ENCODE results near the gene FAM167B. TPM values are rescaled to one million over a fixed set of nuclear protein-coding genes. Genes with fewer than 3 reads are reported as not detected.
"Not testable (repeated sequence)": the region's sequence is repeated elsewhere in the genome, so short reads cannot be mapped to it uniquely, and the experiment has no call there.

The FAM167B gene
- total RNA-seq, 2 donors from 2014 or later: 0.66 to 1.1 TPM

DNA sequence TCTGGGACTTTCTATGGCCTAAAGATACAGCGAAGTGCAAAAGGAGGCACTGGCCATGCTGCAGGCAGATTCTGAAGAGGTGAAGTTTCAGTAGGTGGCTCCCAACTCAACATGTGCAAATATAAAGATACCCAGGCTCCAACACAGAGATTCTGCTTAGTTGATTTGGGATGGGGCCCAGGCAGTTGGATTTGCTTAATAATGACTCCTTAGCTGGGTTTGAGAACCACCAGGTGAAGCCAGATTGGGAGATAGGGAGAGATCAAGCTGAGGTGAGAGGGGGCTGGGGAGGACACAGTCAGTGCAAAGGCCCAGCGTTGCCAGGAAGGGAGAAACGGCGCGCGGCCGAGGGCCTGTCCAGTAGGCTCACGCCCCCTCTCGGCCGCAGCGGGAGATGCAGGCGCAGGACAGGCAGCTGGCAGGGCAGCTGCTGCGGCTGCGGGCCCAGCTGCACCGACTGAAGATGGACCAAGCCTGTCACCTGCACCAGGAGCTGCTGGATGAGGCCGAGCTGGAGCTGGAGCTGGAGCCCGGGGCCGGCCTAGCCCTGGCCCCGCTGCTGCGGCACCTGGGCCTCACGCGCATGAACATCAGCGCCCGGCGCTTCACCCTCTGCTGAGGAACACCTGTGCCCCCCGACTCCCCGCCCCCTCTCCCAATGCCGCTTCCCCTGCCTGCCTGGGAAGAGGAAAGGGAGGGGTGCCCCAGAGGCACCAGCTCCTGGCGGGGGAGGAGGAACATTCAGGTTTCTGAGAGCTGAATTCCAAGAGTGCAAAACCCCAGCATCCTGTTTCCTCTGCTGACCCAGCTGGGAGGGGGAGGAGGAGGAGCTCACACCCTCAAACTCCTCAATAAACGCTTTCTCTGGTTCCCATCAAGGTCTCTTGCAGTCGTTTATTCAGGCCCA, 1.2 kb downstream of the FAM167B start:
- peaks cover 23 to 24% of the 10 kb centered on the region in 2 donors for H3K36me3 Mint-ChIP-seq
- peak overlapping the region; percentile 80 to 90 for H3K27ac Mint-ChIP-seq
- no peaks in the 10 kb centered on the region for H3K9me3 Mint-ChIP-seq
- DNase-seq (ENCODE audit: low spot score in 2 of 2) (peak; percentile 86 to 90), ATAC-seq (peak; percentile 32 to 47)

GRCh38 chr1:32249831-32250525, 3.0 kb downstream of the FAM167B start:
- peak; percentile 65 to 71 for ATAC-seq
- peaks cover 24 to 31% of the 10 kb centered on the region in 2 donors for H3K36me3 Mint-ChIP-seq
- H3K27ac Mint-ChIP-seq: peak overlapping the region; percentile 98 to 100

GRCh38 chr1:32250893-32251716, 4.1 kb downstream of the FAM167B start, which contains the start of gene LCK:
Gene LCK (plus strand): TSS chr1:32251265. CDS start chr1:32274330, 23,065 bp downstream.
- DNase-seq (ENCODE audit: low spot score in 2 of 2) (peak; percentile 73 to 78), ATAC-seq (peak; percentile 42 to 49)
- Mint-ChIP-seq H3K36me3 (peaks cover 24 to 37% of the 10 kb centered on the region in 2 donors), H3K27ac (peak within 1 kb of the TSS; percentile 98 to 100), H3K9me3 (no peaks in the 10 kb centered on the region)

More at GRCh38 chr1:32249831-32250525, 3.0 kb downstream of the FAM167B start:
- H3K9me3 Mint-ChIP-seq: no peaks in the 10 kb centered on the region
- DNase-seq (ENCODE audit: low spot score in 2 of 2): peak; percentile 67 to 84

GRCh38 chr1:32255072-32256071, 8.3 kb downstream of the FAM167B start:
- H3K36me3 Mint-ChIP-seq: peaks cover 38 to 42% of the 10 kb centered on the region in 2 donors
- peak overlapping the region; percentile 92 to 98 for H3K27ac Mint-ChIP-seq
- ATAC-seq (peak; percentile 1 to 8), DNase-seq (ENCODE audit: low spot score in 2 of 2) (no peak)
- H3K9me3 Mint-ChIP-seq: no peaks in the 10 kb centered on the region

DNA sequence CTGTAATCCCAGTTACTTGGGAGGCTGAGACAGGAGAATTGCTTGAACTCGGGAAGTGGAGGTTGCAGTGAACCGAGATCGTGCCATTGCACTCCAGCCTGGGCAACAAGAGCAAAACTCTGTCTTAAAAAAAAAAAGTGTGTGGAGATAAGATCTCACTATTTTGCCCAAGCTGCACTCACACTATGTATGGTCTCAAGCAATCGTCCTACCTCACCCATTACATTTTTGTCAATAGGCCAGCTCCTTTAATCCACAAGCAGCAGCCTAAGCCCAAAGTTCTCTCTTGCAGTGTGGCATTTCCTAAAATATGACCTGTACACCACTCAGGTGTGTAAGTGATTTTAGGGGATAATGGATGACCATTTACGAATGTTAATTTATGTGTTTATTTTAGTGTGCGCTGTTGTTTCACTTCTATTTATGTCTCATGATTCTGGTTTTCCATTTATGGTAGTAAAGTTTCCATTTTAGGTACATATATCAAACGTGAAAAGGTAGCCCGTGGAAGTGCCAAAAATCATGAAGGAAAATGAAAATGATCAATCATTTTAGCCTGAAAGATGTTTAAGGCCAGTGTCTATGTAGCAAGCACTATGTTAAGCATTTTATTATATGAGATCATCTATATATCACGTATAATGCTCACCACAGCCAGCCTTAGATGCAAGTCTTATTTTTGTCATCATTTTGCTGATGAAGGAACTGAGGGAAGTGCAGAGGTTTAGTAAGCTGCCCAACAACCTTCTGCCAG, 9.6 kb downstream of the FAM167B start:
- Mint-ChIP-seq H3K36me3 (peaks cover 33 to 37% of the 10 kb centered on the region in 2 donors), H3K27ac (peak overlapping the region; percentile 91), H3K9me3 (no peaks in the 10 kb centered on the region)
- DNase-seq (ENCODE audit: low spot score in 2 of 2) (no peak), ATAC-seq (peak; percentile 21 to 47)

- Mint-ChIP-seq H3K36me3 (peaks cover 28 to 32% of the 10 kb centered on the region in 2 donors), H3K9me3 (no peaks in the 10 kb centered on the region), H3K27ac (peak overlapping the region; percentile 91)
- no peak for DNase-seq (ENCODE audit: low spot score in 2 of 2)
- no peak for ATAC-seq
Measured at GRCh38 chr1:32257227-32257508, 10.1 kb downstream of the FAM167B start.

DNA sequence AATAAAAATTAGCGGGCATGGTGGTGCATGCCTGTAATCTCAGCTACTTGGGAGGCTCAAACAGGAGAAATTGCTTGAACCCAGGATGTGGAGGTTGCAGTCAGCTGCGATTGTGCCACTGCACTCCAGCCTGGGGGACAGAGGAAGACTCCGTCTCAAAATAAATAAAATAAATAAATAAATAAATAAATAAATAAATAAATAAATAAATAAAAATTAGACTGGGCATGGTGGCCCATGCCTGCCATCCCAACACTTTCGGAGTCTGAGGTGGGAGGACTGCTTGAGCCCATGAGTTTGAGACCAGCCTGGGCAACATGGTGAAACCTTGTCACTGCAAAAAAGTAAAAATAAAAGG, 16.2 kb downstream of the FAM167B start:
- not testable (repeated sequence) for H3K9me3 Mint-ChIP-seq; DNase-seq (ENCODE audit: low spot score in 2 of 2); H3K27ac Mint-ChIP-seq; ATAC-seq
- H3K36me3 Mint-ChIP-seq: peaks cover 6 to 27% of the 10 kb centered on the region in 2 donors

DNA sequence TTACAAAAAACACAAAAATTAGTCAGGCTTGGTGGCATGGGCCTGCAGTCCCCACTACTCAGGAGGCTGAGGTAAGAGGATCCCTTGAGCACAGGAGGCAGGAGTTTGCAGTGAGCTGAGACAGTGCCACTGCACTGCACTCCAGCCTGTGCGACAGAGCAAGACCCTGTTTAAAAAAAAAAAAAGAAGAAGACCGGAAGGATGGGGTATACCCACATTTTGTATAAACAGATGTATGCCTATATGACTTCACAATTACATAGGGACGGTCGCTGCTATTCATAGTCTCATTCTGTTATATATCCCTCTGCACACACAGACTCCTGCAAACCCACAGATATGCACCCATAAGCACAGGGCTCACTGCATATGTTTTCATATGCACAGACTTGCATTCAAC, 16.7 kb downstream of the FAM167B start:
- DNase-seq (ENCODE audit: low spot score in 2 of 2) (no peak), ATAC-seq (peak; percentile 77 to 78)
- H3K36me3 Mint-ChIP-seq: peaks cover 6 to 27% of the 10 kb centered on the region in 2 donors
- H3K9me3 Mint-ChIP-seq: peaks cover 0 to 4% of the 10 kb centered on the region in 2 donors
- peak overlapping the region in 1 of 2 donors; percentile 70 for H3K27ac Mint-ChIP-seq

GRCh38 chr1:32265846-32266245, 18.8 kb downstream of the FAM167B start:
- Mint-ChIP-seq H3K36me3 (peaks cover 0 to 19% of the 10 kb centered on the region in 2 donors), H3K9me3 (peaks cover 0 to 4% of the 10 kb centered on the region in 2 donors), H3K27ac (peak overlapping the region; percentile 76 to 87)
- ATAC-seq (no peak), DNase-seq (ENCODE audit: low spot score in 2 of 2) (no peak)

GRCh38 chr1:32266921-32267591, 20.0 kb downstream of the FAM167B start:
- peak; percentile 38 to 48 for ATAC-seq
- no peak for DNase-seq (ENCODE audit: low spot score in 2 of 2)
- Mint-ChIP-seq H3K36me3 (peaks cover 0 to 19% of the 10 kb centered on the region in 2 donors), H3K27ac (peak overlapping the region; percentile 87 to 99), H3K9me3 (peaks cover 0 to 4% of the 10 kb centered on the region in 2 donors)

- H3K9me3 Mint-ChIP-seq: peaks cover 0 to 4% of the 10 kb centered on the region in 2 donors
- no peak overlapping the region for H3K27ac Mint-ChIP-seq
- DNase-seq (ENCODE audit: low spot score in 2 of 2): no peak
- no peak for ATAC-seq
- H3K36me3 Mint-ChIP-seq: peaks cover 0 to 31% of the 10 kb centered on the region in 2 donors
Measured at GRCh38 chr1:32269744-32270143, 22.7 kb downstream of the FAM167B start.

DNA sequence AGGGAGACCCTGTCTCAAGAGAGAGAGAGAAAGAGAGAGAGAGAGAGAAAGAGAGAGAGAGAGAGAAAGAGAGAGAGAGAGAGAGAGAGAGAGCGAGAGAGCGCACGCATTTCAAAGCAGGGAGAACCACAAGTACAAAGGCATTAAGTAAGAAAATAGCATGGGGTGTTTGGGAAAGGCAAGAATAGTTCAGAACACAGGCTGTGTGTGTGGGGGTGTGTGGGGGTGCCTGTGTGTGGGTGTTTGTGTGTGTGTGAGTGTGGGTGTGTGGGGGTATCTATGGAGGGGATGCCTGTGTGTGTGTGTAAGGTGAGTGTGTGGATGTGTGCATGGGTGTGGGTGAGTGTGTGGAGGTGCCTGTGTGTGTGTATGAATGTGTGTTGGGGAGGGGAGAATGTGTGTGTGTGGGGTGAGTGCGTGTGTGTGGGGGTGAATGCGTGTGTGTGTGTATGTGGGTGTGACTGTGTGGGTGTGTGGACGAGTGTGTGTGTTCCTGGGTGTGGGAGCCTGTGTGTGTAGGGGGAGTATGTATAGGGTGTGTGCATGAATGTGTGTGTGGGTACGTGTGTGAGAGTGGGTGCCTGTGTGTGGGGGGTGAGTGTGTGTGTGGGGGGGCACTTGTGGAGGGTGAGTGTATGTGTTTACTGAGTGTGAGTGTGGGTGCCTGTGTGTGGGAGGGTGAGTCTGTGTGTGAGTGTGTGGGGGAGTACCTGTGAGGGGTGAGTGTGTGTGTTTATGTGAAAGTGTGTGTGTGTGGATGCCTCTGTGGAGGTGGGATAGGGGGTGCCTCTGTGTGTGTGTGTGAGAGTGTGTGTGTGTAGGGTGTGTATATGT, 25.8 kb downstream of the FAM167B start:
- H3K36me3 Mint-ChIP-seq: peaks cover 6 to 32% of the 10 kb centered on the region in 2 donors
- H3K27ac Mint-ChIP-seq: peak overlapping the region; percentile 88 to 96
- H3K9me3 Mint-ChIP-seq: no peaks in the 10 kb centered on the region
- peak; percentile 14 to 21 for ATAC-seq
- DNase-seq (ENCODE audit: low spot score in 2 of 2): no peak

DNA sequence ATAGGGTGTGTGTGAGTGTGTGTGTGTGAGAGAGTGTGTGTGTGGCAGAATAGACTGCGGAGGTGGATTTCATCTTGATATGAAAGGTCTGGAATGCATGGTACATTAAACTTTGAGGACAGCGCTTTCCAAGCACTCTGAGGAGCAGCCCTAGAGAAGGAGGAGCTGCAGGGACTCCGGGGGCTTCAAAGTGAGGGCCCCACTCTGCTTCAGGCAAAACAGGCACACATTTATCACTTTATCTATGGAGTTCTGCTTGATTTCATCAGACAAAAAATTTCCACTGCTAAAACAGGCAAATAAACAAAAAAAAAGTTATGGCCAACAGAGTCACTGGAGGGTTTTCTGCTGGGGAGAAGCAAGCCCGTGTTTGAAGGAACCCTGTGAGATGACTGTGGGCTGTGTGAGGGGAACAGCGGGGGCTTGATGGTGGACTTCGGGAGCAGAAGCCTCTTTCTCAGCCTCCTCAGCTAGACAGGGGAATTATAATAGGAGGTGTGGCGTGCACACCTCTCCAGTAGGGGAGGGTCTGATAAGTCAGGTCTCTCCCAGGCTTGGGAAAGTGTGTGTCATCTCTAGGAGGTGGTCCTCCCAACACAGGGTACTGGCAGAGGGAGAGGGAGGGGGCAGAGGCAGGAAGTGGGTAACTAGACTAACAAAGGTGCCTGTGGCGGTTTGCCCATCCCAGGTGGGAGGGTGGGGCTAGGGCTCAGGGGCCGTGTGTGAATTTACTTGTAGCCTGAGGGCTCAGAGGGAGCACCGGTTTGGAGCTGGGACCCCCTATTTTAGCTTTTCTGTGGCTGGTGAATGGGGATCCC, 26.6 kb downstream of the FAM167B start:
- H3K27ac Mint-ChIP-seq: peak overlapping the region; percentile 88 to 96
- H3K36me3 Mint-ChIP-seq: peaks cover 9 to 39% of the 10 kb centered on the region in 2 donors
- peak; percentile 96 for ATAC-seq
- H3K9me3 Mint-ChIP-seq: no peaks in the 10 kb centered on the region
- DNase-seq (ENCODE audit: low spot score in 2 of 2): peak; percentile 67 to 86
